AG10803 (cell line): ENCODE results near the gene KRTAP13-4.

Experiments used
- DNase-seq: peaks from one replicate; pipeline ENCODE4 v3.0.0; 2010; ENCODE audit warnings: low read depth
- H3K4me3 ChIP-seq: 2 replicates; pipeline ENCODE4 v1.5.1; 2011; ENCODE audit warnings: mild to moderate bottlenecking, low read length, control low read depth
- TF ChIP-seq, protein P1 (sequence below): conservative IDR thresholded peaks from 2 replicates; pipeline ENCODE4 v1.5.1; 2011; ENCODE audit warnings: mild to moderate bottlenecking, low read length, control low read depth, inconsistent platforms

KRTAP13-4 gene

DNA sequence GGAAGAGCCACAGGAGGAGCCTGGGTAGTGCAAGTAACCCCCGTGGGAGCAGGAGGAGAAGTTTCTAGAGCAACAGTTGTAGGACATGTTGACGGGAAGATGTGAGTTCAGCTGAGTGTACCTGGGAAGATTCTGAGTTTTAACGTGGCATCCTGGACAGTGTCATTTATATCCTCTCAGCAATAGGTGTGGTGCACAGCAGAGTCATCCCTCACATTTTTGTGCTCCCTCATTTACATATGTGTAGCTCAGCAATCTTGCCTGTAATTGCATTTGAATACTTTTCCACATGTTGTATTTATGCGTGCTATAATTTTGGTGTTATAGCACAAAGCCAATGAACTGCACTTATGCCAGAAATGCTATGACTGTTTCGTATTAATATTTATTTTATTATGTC, 4.2 kb upstream of the KRTAP13-4 start, which contains the start of gene KRTAP13-3:
TSS of gene KRTAP13-3 (minus strand) at position 101 of the 400 bp plus-strand sequence. CDS start at position 87, 14 bp downstream.
- no peak for DNase-seq
- no peak within 1 kb of the TSS for H3K4me3 ChIP-seq
- TF ChIP-seq, protein P1, sequence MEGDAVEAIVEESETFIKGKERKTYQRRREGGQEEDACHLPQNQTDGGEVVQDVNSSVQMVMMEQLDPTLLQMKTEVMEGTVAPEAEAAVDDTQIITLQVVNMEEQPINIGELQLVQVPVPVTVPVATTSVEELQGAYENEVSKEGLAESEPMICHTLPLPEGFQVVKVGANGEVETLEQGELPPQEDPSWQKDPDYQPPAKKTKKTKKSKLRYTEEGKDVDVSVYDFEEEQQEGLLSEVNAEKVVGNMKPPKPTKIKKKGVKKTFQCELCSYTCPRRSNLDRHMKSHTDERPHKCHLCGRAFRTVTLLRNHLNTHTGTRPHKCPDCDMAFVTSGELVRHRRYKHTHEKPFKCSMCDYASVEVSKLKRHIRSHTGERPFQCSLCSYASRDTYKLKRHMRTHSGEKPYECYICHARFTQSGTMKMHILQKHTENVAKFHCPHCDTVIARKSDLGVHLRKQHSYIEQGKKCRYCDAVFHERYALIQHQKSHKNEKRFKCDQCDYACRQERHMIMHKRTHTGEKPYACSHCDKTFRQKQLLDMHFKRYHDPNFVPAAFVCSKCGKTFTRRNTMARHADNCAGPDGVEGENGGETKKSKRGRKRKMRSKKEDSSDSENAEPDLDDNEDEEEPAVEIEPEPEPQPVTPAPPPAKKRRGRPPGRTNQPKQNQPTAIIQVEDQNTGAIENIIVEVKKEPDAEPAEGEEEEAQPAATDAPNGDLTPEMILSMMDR = no peak

DNA sequence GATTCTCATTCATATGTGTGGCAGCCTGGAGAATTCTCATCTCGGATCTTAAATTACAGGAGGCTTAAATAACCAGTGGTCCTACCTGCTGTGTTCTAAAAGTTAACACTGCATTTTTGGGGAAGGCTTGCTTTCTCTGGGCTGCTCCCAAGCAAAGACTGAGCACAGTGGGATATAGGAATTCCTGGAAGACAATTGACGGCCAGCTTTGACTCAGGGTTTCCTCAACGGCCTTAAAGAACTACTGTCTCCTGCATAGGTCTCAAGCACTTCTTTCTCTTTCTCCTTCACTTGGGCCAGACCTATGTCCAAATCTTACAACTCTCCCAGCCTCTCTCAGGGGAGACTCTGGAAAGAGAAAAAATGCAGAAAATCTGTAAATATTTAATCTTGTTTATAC, 3.3 kb upstream of the KRTAP13-4 start:
- DNase-seq = no peak

DNA sequence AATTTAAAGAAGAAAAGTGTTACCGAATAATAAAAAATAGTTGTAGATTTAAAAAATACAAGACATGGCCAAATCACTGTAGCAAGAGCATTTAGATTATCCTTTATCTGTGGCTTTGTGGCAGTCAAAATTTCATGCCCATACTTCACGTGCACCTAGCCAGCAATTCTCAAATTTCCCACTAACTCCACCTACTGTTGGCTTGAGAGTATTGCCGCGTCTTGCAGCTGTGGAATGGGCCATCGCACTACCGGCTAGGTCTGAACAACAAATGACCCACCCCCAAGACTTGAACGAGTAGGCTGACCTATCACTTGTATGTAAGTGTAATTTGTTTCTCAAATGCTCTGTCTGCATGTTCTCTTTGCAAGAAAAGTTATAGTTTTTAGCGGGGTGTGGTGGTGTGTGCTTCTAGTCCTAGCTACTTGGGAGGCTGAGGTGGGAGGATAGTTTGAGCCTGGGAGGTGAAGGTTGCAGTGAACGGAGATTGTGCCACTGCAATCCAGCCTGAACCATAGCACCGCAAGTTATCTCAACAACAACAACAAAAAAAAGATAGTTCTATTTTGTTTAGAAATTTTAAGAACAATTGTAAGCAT, 4.1 kb downstream of the KRTAP13-4 start:
- no peak overlapping the region for H3K4me3 ChIP-seq
- DNase-seq = peak; percentile 2
- TF ChIP-seq, protein P1 = peak; percentile 55

More for the DNA sequence above, 3.3 kb upstream of the KRTAP13-4 start:
- H3K4me3 ChIP-seq = no peak overlapping the region
- TF ChIP-seq, protein P1 = no peak

DNA sequence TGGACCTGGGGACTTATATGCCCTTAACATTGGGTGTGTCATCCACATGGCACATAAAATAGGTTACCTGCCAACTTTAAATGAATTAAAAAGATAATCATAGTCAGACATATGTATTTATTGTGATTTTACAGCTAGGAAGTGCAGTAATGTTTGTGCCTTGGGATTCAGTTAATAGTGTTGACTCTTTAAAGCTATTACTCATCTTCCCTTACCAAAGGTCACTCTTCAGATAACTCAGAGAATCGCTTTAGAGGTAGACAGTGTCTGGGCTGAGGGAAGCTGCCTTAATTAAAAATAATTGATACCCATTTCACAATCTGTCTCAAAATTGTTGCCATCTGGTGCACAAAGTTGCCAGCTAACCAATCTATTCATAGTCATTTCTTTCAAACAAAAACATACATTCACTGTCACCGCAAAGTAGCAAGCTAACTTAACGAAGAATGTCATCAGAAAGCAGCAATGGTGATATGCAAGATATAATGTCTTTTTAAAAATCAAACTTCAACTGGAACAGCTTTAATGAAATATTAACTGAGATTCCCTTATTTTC, 7.1 kb downstream of the KRTAP13-4 start:
- H3K4me3 ChIP-seq = no peak overlapping the region
- TF ChIP-seq, protein P1 = no peak
- no peak for DNase-seq

DNA sequence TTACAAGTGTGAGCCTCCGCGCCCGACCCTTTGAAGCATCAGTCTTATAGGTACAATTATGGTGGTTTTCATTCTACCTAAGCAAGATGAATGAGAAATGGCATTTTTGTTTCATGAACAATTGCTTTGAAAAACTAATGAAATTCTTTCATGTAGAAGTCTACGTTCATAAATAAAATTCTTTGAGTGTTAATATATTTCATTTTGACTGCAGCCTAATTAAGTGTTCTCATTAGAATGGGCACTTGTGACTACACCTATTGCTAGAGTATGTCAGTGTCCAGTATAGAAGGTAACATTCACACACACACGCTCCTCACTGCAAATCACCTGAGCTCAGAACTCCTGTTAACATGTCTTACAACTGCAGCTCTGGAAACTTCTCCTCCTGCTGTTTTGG, 10.0 kb downstream of the KRTAP13-4 start, which contains the start of gene KRTAP15-1:
TSS of gene KRTAP15-1 (plus strand) at position 301 of the 400 bp plus-strand sequence. CDS start at position 354, 53 bp downstream.
- TF ChIP-seq, protein P1 = no peak
- H3K4me3 ChIP-seq = no peak within 1 kb of the TSS

DNA sequence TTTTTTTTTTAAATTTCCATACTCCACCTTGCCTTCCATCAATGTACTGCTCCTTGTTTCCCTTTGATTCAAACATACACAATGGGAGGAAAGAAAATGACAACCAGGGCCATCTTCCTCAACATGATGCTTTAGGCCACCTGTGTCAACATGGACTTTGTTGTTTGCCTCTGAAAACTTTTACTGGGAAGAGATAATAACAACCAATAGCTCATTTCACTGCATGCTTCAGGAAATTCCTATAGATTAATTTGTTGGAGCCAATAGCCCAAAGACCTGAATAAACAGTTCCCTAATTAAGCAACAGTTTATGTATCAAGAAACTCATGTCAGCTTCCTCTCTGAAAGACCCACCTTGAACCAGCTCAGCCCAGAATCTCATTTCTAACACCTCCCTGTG, 13.2 kb downstream of the KRTAP13-4 start:
- TF ChIP-seq, protein P1 = no peak
- H3K4me3 ChIP-seq = no peak overlapping the region
- no peak for DNase-seq

More for the DNA sequence above, 10.0 kb downstream of the KRTAP13-4 start, which contains the start of gene KRTAP15-1:
- DNase-seq = no peak

DNA sequence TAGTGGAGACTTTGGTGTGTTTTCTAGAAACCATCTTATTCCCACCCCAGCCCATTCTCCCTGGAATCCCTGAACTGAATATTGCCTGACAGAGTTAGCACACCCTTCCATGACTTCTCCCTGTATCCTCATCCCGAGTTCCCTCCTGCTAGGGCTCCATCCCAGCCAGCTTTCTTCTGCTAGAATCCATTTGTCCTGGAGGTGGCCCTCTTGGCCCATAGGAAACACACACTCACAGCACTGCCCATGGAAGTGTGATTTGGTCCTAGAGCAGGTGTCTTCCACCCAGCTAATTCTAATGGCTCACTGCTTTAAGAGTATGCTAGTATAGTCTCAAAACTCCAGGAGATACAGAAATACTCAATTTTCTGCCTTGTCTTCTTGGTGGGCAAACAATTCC, 14.2 kb downstream of the KRTAP13-4 start:
- H3K4me3 ChIP-seq = no peak overlapping the region

More for the DNA sequence above, 14.2 kb downstream of the KRTAP13-4 start:
- TF ChIP-seq, protein P1 = no peak
- DNase-seq = no peak
